A204.1 (cell line): ENCODE data around the gene ANO8.
"Not testable (repeated sequence)": the region's sequence is repeated elsewhere in the genome, so short reads cannot be mapped to it uniquely, and the experiment has no call there.

Experiments
- FAIRE-seq: peaks from 2 replicates; lab custom pipeline; 2012; peaks lifted over from hg19 to GRCh38; lab: Jason Lieb, UNC

ANO8 gene

GRCh38 chr19:17334414-17335409, at the start of gene ANO8:
ANO8 (minus strand) TSS chr19:17334855; CDS start chr19:17334670, 185 bp downstream.
- FAIRE-seq: peak; percentile 21

DNA sequence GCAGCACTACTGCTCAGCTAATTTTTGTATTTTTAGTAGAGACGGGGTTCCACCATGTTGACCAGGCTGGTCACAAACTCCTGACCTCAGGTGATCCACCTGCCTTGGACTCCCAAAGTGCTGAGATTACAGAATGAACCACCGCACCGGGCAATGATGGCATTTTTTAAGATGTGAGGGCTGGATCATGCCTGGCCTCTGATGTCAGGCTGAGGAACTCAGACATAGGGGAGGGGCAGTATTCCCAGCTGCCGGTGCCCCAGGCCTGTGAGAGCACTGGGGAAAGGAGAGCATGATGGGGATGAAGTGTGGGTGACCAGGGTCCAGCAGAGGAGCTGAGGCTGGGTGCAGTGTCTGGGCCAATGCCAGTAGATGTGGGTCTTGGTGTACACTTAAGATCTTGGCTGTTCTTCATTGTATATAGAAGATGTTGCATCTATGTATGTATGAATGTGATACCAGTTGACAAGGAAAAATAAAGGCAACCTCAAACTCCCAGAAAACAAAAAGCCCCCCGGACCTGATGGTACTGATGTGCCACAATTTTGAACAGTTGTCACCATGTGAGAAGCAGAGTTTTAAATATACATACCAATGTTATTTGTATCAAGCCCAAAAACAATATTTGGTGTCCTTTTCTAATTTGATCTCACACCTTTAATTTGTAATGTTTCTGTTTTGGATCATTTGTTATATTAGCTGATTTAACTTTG, 45.9 kb upstream of the ANO8 start:
- no peak for FAIRE-seq

DNA sequence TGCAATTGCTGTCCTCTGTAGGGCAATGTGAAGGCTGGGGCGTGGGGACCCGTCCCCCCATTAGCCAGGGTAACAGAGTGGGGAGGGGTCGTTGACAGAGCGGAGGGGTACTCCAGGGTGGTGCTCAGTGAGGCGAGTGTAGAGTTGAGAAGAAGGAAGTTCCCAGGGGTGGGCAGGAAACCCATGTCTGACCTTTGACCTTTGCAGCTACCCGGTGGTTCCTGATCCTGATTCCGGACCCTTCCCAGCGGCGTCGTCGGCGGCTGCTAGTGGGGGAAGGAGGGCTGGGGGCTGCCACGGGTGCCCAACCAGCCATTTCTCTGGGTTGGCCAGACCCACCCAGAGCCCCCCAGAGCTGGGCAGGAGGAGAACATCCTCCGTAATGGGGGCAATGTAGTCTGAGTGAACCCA, 44.6 kb upstream of the ANO8 start:
- FAIRE-seq: no peak

DNA sequence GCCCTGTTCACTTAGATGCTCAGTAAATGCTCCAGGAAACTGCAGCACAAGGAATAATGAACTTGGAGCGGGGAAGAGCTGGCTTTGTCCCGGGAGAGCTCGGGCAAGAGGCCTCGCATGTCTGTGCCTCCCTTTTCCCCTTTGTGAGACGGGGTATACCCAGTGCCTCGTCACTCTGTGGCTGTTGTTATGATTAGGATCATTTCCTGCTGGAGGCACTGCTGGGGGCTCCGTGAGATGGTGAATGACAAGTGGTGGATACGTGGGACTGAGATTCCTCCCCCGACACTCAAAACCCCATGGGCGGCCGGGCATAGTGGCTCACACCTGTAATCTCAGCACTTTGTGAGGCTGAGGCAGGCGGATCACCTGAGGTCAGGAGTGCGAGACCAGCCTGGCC, 43.6 kb upstream of the ANO8 start:
- FAIRE-seq: no peak

DNA sequence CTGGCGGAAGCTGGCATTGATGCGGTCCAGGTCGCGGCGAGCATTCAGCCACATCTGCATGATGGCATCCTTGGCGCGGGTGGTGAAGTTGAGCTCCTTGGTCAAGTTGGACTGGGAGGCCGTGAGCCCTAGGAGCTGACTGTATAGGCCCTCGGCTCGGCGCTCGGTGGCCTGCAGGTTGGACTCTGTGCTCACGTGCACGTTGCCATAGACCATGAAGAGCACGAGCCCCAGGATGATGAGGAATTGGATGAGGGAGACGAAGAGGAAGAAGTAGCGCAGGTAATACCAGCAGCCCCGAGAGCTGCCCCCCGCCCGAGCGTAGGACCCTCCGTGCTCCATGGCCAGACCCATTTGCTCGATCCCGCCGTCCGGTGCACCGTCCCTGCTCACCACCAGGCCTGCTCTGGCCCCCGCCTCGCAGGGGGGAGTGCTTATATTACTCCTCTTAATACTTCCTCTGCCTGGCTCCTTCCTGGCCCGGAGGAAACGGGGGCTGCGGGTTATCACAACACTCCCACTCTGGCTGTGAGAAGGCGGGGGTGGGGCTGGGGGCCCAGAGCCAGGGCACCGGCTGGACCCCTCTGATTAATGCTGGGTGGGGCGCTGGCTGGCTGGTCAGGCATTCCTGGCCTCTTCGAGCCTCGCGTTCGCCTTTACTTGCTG, 42.4 kb upstream of the ANO8 start, which contains the start of gene PLVAP:
Gene PLVAP, minus strand, starts transcription at position 408 of the 666 bp plus-strand sequence. Its CDS starts 54 bp downstream, at position 354.
- no peak for FAIRE-seq

- FAIRE-seq: no peak
These were observed 35.5 kb upstream of the ANO8 start for GRCh38 chr19:17370026-17370587.

DNA sequence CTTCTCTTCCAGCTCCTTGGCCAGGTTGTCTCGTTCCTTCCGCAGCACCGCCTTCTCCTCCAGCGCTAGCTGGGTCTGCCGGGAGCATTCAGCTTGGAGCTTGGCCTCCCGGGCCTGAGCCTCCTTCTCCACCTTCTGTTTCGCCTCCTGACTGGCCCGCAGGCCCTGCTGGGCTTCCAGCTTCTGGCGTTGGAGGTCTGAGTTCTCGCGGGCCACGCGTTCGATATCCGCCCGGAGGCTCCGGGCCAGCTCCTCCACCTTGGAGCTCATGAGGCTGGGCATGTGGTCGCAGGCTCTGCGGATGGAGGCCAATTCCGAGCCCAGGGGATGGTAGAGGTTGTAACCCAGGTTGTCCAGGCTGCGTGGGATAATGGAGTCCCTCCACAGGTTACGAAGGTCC, 30.7 kb upstream of the ANO8 start:
- FAIRE-seq: no peak

DNA sequence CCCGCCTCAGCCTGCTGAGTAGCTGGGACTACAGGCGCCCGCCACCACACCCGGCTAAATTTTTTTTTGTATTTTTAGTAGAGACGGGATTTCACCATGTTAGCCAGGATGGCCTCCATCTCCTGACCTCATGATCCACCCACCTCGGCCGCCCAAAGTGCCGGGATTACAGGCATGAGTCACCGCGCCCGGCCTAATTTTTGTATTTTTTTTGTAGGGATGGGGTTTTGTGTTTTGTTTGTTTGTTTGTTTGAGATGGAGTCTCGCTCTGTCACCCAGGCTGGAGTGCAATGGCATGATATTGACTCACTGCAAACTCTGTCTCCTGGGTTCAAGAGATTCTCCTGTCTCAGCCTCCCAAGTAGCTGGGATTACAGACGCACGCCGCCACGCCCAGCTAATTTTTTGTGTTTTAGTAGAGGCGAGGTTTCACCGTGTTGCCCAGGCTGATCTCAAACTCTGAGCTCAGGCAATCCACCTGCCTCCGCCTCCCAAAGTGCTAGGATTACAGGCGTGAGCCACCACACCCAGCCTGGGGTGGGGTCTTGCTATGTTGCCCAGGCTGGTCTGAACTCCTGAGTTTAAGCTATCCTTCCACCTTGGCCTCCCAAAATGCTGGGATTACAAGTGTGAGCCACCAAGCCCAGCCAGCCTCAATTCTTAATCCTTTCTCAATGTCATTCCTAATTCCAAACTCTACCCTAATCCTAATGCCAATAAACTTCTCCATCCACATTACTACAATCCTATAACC, 29.4 kb upstream of the ANO8 start:
- not testable (repeated sequence) for FAIRE-seq

DNA sequence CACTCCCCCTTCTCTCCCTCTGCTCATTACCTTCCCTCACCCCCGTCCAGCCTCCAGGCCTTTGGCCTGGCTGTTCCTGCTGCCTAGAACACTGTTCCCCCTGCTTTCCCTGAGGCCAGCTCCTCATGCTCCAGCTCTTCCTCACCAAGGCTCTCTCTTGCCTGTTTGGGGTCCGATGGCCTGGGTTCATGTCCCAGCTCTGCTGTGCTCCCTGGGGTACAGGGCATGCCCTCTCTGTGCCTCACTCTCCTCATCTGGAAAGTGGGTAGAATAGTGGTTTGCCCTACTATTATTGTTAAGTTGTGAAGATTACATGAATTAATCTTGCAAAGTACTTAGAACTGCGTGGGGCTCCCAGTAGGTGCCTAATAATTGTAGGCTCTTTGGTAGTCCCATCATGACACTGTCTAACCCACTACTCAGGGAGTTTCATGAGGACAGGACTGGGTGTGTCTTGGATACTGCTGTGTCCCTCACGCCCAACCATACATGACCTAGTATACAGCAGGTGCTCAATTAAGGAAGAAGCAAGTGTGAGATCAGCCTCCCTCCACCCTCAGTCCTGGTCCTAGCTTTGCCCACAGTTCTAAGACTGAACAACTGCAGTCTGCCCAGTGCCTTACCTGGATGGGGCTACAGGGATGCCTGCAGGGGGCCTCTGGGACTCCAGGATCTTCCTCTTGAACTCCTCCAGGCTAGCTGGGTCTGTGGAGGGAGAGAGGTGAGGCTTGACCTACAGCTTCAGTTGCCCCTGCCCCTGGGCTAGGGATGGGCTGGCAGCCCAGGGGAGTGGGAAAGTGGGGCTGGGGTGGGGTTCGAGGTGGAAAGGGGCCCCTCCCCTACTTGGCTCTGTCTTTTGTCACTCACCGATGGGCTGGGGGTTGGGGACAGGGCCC, 25.5 kb upstream of the ANO8 start:
- FAIRE-seq: no peak

- FAIRE-seq: no peak
These were observed 23.7 kb upstream of the ANO8 start for GRCh38 chr19:17358395-17358794.

- no peak for FAIRE-seq
These were observed 23.1 kb upstream of the ANO8 start for GRCh38 chr19:17357724-17358123.

DNA sequence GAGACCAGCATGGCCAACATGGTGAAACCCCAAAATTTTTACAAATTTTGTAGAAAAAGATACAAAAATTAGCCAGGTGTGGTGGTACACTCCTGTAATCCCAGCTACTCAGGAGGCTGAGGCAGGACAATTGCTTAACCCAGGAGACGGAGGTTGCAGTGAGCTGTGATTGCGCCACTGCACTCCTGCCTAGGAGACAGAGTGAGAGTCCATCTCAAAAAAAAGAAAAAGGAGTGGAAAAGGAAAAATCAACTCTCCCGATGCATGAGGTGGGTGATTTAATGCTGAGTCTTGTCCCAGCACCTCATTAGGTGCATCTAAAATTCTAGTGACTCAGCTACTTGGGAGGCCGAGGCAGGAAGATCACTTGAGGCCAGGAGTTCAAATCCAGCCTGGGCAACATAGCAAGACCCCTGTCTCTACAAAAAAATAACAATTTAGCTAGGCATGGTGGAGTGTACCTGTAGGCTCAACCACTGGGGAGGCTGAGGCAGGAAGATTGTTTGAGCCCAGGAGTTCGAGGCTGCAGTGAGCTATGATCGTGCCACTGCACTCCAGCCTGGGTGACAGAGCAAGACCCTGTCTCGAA, 22.5 kb upstream of the ANO8 start:
- no peak for FAIRE-seq

GRCh38 chr19:17353386-17353785, 18.7 kb upstream of the ANO8 start:
- no peak for FAIRE-seq

DNA sequence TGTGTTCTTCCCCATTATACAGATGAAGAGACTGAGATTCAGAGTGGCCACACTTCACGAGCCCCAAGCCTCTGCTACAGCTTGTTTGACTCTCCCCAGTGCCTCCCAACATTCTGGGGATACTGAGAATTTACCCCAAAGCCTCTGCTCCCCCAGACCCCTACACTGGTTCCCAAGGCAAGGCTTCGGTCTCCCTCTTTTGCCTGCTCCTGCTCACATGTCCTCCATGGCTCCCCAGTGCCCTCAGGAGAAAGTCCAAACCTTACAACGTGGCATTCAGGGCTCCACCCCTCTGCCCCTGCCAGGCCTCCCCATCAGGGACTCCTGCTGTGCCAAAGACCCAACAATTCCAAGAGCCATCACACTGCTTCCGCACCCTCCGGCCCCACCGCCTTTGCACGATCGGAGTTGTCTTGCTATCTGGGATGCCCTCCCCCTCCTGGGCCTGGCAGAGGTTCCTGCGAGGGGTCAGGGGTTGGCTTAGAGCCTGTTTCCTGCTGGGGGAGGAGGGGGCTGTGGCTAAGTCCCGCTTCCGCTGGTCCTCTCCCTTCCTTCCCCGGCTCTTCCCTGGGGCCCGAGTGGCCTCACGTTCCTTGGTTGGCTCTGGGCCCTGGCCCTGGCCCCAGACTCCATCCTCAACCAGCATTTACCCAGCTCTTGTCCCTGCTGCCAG, 18.1 kb upstream of the ANO8 start:
- no peak for FAIRE-seq

- no peak for FAIRE-seq
These were observed 17.3 kb upstream of the ANO8 start for GRCh38 chr19:17351815-17352435.

DNA sequence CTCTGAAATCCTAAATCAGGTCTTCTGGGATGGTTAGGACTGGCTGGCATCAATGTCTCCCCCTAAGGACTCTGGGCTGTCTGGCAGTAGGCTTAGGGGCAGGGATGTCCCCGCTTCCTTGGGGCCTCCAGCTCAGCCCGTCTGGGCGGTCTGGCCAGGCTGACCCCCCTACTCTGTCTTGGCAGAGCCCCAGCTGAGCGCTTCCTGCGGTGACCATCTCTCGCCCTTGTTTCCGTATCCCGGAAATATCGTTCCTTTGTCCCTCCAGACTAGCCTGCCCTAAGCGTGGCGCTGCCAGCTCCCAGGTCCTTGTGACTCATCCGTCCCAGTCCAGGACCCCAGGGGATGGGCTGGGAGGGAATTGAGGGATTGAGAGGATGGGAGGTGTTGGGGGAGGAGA, 14.0 kb upstream of the ANO8 start:
- no peak for FAIRE-seq

GRCh38 chr19:17347877-17348276, 13.2 kb upstream of the ANO8 start:
- no peak for FAIRE-seq

DNA sequence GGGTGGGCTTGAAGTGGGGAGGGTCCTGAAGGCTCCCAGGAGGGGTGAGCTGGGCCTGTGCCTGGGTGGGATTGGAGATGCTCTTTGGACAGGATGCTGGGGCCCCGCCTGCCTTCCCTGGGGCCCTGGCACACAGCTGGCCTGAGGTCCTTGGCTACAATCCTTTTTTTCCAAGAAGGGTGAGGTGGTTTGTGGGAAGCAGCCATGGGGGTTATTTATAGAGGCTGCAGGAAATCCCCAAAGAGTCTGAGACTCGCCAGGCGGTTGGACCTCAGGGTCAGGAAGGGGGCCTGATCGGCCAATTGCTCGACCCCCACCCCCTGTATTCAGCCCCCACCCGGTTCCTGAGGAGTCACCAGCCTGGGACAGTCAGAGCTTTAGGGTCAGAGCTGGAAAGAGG, 12.7 kb upstream of the ANO8 start:
- no peak for FAIRE-seq

- no peak for FAIRE-seq
These were observed 11.5 kb upstream of the ANO8 start for GRCh38 chr19:17346109-17346671.
